ENCODE results near the gene PLTP. TPM values are rescaled to one million over a fixed set of nuclear protein-coding genes. Genes with fewer than 3 reads are reported as not detected.

PLTP gene
- total and polyA plus RNA-seq, 2 donors (not counting 3 experiments of a cell fraction or from before 2014, with no cell fraction given), result 62.1 to 118 TPM

- Histone ChIP-seq H4K20me1 (replicated peaks; ENCODE audit: control insufficient read depth, extremely low read depth, insufficient read depth, low read length) (no peaks in the 10 kb centered on the region), H3K9me1 (replicated peaks; ENCODE audit: control insufficient read depth, extremely low read depth, insufficient read depth, low read length) (no peaks in the 10 kb centered on the region), H3K79me2 (ENCODE audit: control insufficient read depth, insufficient read depth, low read length) (no peaks in the 10 kb centered on the region), H3K9ac (replicated peaks; ENCODE audit: extremely low read depth, insufficient read depth, low read length) (no peak overlapping the region), H3K4me3 (replicated peaks in 1 of 3; ENCODE audit: insufficient read depth in 1 of 3, low read depth in 1 of 3, low read length in 3 of 3) (no peak overlapping the region), H3K27me3 (ENCODE audit: control insufficient read depth in 2 of 2, insufficient read depth in 2 of 2, low read length in 2 of 2) (no peaks in the 10 kb centered on the region), H3K27ac (ENCODE audit: insufficient read depth, low read depth, low read length) (no peak overlapping the region), H2AFZ (ENCODE audit: low read depth, low read length) (no peak overlapping the region), H3K9me3 (replicated peaks; ENCODE audit: control insufficient read depth, insufficient read depth, low read length) (no peaks in the 10 kb centered on the region), H3K4me1 (ENCODE audit: control insufficient read depth, extremely low read depth, insufficient read depth, low read length) (peaks cover 22% of the 10 kb centered on the region), H3K36me3 (ENCODE audit: control insufficient read depth in 2 of 2, extremely low read depth in 1 of 2, insufficient read depth in 2 of 2, low read length in 2 of 2) (peaks cover 4 to 31% of the 10 kb centered on the region in 2 experiments), H3K4me2 (ENCODE audit: insufficient read depth, low read length) (no peak overlapping the region)
- DNase-seq (ENCODE audit: low read depth, low spot score) (no peak), FAIRE-seq (no peak)
- ChIA-PET POLR2A (no interaction called here), CTCF (no interaction called here)
- intact Hi-C loops (cut with micrococcal nuclease), result no loop called here
- TF ChIP-seq POLR2AphosphoS5 (IDR thresholded peaks at IDR 0.05; ENCODE audit: insufficient read depth, low read depth, low read length) (peak; percentile 18), MAX (IDR thresholded peaks at IDR 0.05; ENCODE audit: insufficient read depth, insufficient read length) (no peak)
- no TSS peak for BruUV-seq (replicated peaks)
- dilution Hi-C loops (cut with MboI; ENCODE audit: extremely low pct_ligation_motif_present, low sequenced_read_pairs), result no loop called here
These were observed 17.2 kb downstream of the PLTP start for GRCh38 chr20:45894797-45895196.

GRCh38 chr20:45893831-45894230 lies 18.1 kb downstream of the PLTP start:
- no TSS peak for BruUV-seq (replicated peaks)
- Histone ChIP-seq H3K9me3 (replicated peaks; ENCODE audit: control insufficient read depth, insufficient read depth, low read length) (no peaks in the 10 kb centered on the region), H3K27ac (ENCODE audit: insufficient read depth, low read depth, low read length) (no peak overlapping the region), H3K36me3 (ENCODE audit: control insufficient read depth in 2 of 2, extremely low read depth in 1 of 2, insufficient read depth in 2 of 2, low read length in 2 of 2) (peaks cover 4 to 28% of the 10 kb centered on the region in 2 experiments), H3K4me3 (replicated peaks in 1 of 3; ENCODE audit: insufficient read depth in 1 of 3, low read depth in 1 of 3, low read length in 3 of 3) (no peak overlapping the region), H3K79me2 (ENCODE audit: control insufficient read depth, insufficient read depth, low read length) (no peaks in the 10 kb centered on the region), H3K9ac (replicated peaks; ENCODE audit: extremely low read depth, insufficient read depth, low read length) (no peak overlapping the region), H3K4me2 (ENCODE audit: insufficient read depth, low read length) (no peak overlapping the region), H2AFZ (ENCODE audit: low read depth, low read length) (no peak overlapping the region), H3K4me1 (ENCODE audit: control insufficient read depth, extremely low read depth, insufficient read depth, low read length) (peaks cover 22% of the 10 kb centered on the region), H4K20me1 (replicated peaks; ENCODE audit: control insufficient read depth, extremely low read depth, insufficient read depth, low read length) (no peaks in the 10 kb centered on the region), H3K9me1 (replicated peaks; ENCODE audit: control insufficient read depth, extremely low read depth, insufficient read depth, low read length) (no peaks in the 10 kb centered on the region), H3K27me3 (ENCODE audit: control insufficient read depth in 2 of 2, insufficient read depth in 2 of 2, low read length in 2 of 2) (no peaks in the 10 kb centered on the region)
- DNase-seq (ENCODE audit: low read depth, low spot score) (no peak), FAIRE-seq (no peak)
- TF ChIP-seq FOS (IDR thresholded peaks at IDR 0.05; ENCODE audit: borderline replicate concordance, insufficient read depth, low read length), result no peak
- no peak for TF ChIP-seq CTCF (IDR thresholded peaks at IDR 0.05; ENCODE audit: extremely low read depth in 1 of 2, insufficient read depth in 1 of 2, low read depth in 1 of 2, low read length in 2 of 2)
- no peak for TF ChIP-seq POLR2AphosphoS5 (IDR thresholded peaks at IDR 0.05; ENCODE audit: insufficient read depth, low read depth, low read length)
- no peak for TF ChIP-seq POLR2A (IDR thresholded peaks at IDR 0.05; ENCODE audit: low read depth, low read length)
- no peak for TF ChIP-seq GATA2 (IDR thresholded peaks at IDR 0.05; ENCODE audit: insufficient read depth, insufficient read length, low read depth, low read length)
- no peak for TF ChIP-seq MAX (IDR thresholded peaks at IDR 0.05; ENCODE audit: insufficient read depth, insufficient read length)
- TF ChIP-seq EZH2 (IDR thresholded peaks at IDR 0.05; ENCODE audit: borderline replicate concordance, low read depth, low read length, severe bottlenecking), result no peak
- TF ChIP-seq MYC (IDR thresholded peaks at IDR 0.05; ENCODE audit: low read depth, low read length), result no peak
- no peak for TF ChIP-seq JUN (IDR thresholded peaks at IDR 0.05; ENCODE audit: borderline replicate concordance, insufficient read depth, insufficient read length, low read depth)
- CTCF ChIA-PET, result no interaction called here
- intact Hi-C loops (cut with micrococcal nuclease), result no loop called here
- POLR2A ChIA-PET, result no interaction called here
- dilution Hi-C loops (cut with MboI; ENCODE audit: extremely low pct_ligation_motif_present, low sequenced_read_pairs), result no loop called here
